Temporal lobe (tissue), 1 donor: ENCODE results near the gene CBFA2T3. TPM values are rescaled to one million over a fixed set of nuclear protein-coding genes. Genes with fewer than 3 reads are reported as not detected.

Experiments used
- total RNA-seq: library from RNA; depleted of rRNA; stranded (reverse); fragments of >200 nt; gene quantifications from one replicate; pipeline ENCODE4 v1.2.3, GENCODE V29; 2014

CBFA2T3 gene
- total RNA-seq, 1 donor from 2014 or later: 2.5 TPM

Other genes starting within 250 kb of the CBFA2T3 start
- 9.6 TPM for gene PIEZO1, start 192.0 kb downstream of the CBFA2T3 start, total RNA-seq
- gene CDT1, start 173.4 kb downstream of the CBFA2T3 start, total RNA-seq: 4.2 TPM
- gene APRT, start 165.3 kb downstream of the CBFA2T3 start, total RNA-seq: 12.3 TPM
- gene GALNS, start 120.3 kb downstream of the CBFA2T3 start, total RNA-seq: 7.9 TPM
- 24.6 TPM for gene TRAPPC2L, start 120.1 kb downstream of the CBFA2T3 start, total RNA-seq
- gene PABPN1L, start 110.5 kb downstream of the CBFA2T3 start, total RNA-seq: 0.49 TPM
- gene ACSF3, start 116.6 kb upstream of the CBFA2T3 start, total RNA-seq: 12.0 TPM
- gene CDH15, start 194.5 kb upstream of the CBFA2T3 start, total RNA-seq: under 0.01 TPM
- gene SLC22A31, start 223.3 kb upstream of the CBFA2T3 start, total RNA-seq: not detected
- 18.4 TPM for gene ZNF778, start 240.5 kb upstream of the CBFA2T3 start, total RNA-seq